Loucy (cell line): ENCODE results near the gene TECRL.

Experiments used
- EZH2phosphoT487 ChIP-seq: fragments of 200-600 bp; IDR thresholded peaks from 2 replicates; pipeline ENCODE4 v1.6.1; 2018; ENCODE audit warnings: antibody characterized with exemption, mild to moderate bottlenecking, moderate library complexity, borderline replicate concordance
- TF ChIP-seq, protein P1 (sequence below): fragments of 200-600 bp; sonication (generic); conservative IDR thresholded peaks from 2 replicates; pipeline ENCODE4 v1.5.1; 2014; ENCODE audit warnings: mild to moderate bottlenecking, antibody characterized with exemption, low read length

DNA sequence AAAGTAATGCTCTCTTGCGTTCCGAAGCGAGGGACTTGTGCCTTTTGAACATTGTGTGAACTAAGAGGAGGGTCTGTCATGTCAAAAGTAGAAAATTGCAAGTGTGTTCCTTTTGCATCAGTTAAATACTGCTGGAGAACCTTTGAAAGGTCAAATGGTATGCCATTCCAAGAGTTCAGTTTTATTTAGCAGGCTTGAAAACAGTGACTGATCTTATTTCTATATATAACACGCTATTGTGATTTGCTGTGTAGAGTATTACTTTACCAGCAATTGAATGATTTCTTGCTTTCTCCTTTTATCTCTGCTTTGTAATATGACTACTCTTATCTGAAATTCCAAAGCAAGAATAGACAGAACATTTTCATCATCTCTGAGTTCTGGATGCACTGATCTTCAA lies at the start of gene TECRL:
- TF ChIP-seq, protein P1, sequence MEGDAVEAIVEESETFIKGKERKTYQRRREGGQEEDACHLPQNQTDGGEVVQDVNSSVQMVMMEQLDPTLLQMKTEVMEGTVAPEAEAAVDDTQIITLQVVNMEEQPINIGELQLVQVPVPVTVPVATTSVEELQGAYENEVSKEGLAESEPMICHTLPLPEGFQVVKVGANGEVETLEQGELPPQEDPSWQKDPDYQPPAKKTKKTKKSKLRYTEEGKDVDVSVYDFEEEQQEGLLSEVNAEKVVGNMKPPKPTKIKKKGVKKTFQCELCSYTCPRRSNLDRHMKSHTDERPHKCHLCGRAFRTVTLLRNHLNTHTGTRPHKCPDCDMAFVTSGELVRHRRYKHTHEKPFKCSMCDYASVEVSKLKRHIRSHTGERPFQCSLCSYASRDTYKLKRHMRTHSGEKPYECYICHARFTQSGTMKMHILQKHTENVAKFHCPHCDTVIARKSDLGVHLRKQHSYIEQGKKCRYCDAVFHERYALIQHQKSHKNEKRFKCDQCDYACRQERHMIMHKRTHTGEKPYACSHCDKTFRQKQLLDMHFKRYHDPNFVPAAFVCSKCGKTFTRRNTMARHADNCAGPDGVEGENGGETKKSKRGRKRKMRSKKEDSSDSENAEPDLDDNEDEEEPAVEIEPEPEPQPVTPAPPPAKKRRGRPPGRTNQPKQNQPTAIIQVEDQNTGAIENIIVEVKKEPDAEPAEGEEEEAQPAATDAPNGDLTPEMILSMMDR = no peak
- no peak for TF ChIP-seq EZH2phosphoT487
